Left colon (tissue), 2 donors: ENCODE results near the gene LIMS2. TPM values are rescaled to one million over a fixed set of nuclear protein-coding genes. Genes with fewer than 3 reads are reported as not detected.
A peak's percentile ranks its signal among the peaks of the same experiment; 100 is the strongest.

Source experiments
- ATAC-seq: fragments of 200-7000 bp; cut with Tn5 transposase; one replicate; pipeline ENCODE4 v1.9.1; 2020; ENCODE audit warnings: mild to moderate bottlenecking, moderate library complexity
- DNase-seq, 2 donors: peaks; one replicate each; pipeline ENCODE4 v3.0.0-alpha.2; 2020
- intact Hi-C, 2 donors: fragments of 100-400 bp; cut with DNase I in 1 of 2; cut with micrococcal nuclease in 1 of 2; formaldehyde crosslinking; loops; one replicate each; pipeline versions ENCODE4 v1.11.2 to v1.14.0; 2022; cut with DNase I, micrococcal nuclease
- total RNA-seq, 2 donors: library from RNA; stranded (reverse); fragmentation: NEBNext Ultra II Directional; extraction: Animal tissue kit (Norgen Biotek cat#: 25700); gene quantifications; one replicate each; pipeline ENCODE4 v1.2.1, GENCODE V29; 2021
- donor health status: DM: no; HTN: no; CAD: no.
- donor health status: DM: yes; HTN: yes; CAD: no.

The LIMS2 gene
- total RNA-seq, 2 donors from 2014 or later: 9.2 to 50.2 TPM

- no peak for ATAC-seq
- no peak for DNase-seq
- intact Hi-C loops: no loop called here
Observed at GRCh38 chr2:127630096-127630863, 45.0 kb downstream of the LIMS2 start.

GRCh38 chr2:127629637-127630036 is 45.7 kb downstream of the LIMS2 start:
- intact Hi-C loops: no loop called here
- no peak for DNase-seq
- no peak for ATAC-seq

GRCh38 chr2:127628767-127629614 is 46.3 kb downstream of the LIMS2 start:
- intact Hi-C loops: no loop called here
- ATAC-seq (no peak), DNase-seq (no peak)

- DNase-seq: no peak
- no peak for ATAC-seq
- intact Hi-C loops: no loop called here
Observed at GRCh38 chr2:127627740-127628571, 47.4 kb downstream of the LIMS2 start.

- DNase-seq: no peak
- no peak for ATAC-seq
- intact Hi-C loops: no loop called here
Observed at GRCh38 chr2:127626917-127627739, 48.2 kb downstream of the LIMS2 start.

- peak; percentile 3 to 17 for DNase-seq
Observed at GRCh38 chr2:127626175-127626574, 49.2 kb downstream of the LIMS2 start.

GRCh38 chr2:127625572-127625951 is 49.8 kb downstream of the LIMS2 start:
- intact Hi-C loops: no loop called here
- DNase-seq (peak; percentile 3 to 21), ATAC-seq (no peak)

More at GRCh38 chr2:127626175-127626574, 49.2 kb downstream of the LIMS2 start:
- no peak for ATAC-seq
- intact Hi-C loops: no loop called here

GRCh38 chr2:127624756-127625571 is 50.4 kb downstream of the LIMS2 start:
- ATAC-seq (no peak), DNase-seq (peak in 1 of 2 donors; percentile 2)
- intact Hi-C loops: no loop called here

- ATAC-seq (no peak), DNase-seq (peak in 1 of 2 donors; percentile 1)
- intact Hi-C loops: no loop called here
Observed at GRCh38 chr2:127624320-127624755, 51.0 kb downstream of the LIMS2 start.

- intact Hi-C loops: no loop called here
- DNase-seq (peak in 1 of 2 donors; percentile 3), ATAC-seq (no peak)
Observed at GRCh38 chr2:127623388-127624319, 51.7 kb downstream of the LIMS2 start.

GRCh38 chr2:127622561-127623387 is 52.6 kb downstream of the LIMS2 start:
- DNase-seq (peak in 1 of 2 donors; percentile 3), ATAC-seq (no peak)
- intact Hi-C loops: no loop called here

GRCh38 chr2:127621981-127622431 is 53.3 kb downstream of the LIMS2 start:
- intact Hi-C loops: no loop called here
- DNase-seq (peak in 1 of 2 donors; percentile 1), ATAC-seq (no peak)

- no peak for ATAC-seq
- peak in 1 of 2 donors; percentile 9 for DNase-seq
- intact Hi-C loops: no loop called here
Observed at GRCh38 chr2:127620866-127621265, 54.5 kb downstream of the LIMS2 start.

- ATAC-seq: peak; percentile 78
Observed at GRCh38 chr2:127619877-127620705, 55.2 kb downstream of the LIMS2 start.

GRCh38 chr2:127619203-127619590 is 56.1 kb downstream of the LIMS2 start:
- intact Hi-C loops: no loop called here
- ATAC-seq (no peak), DNase-seq (no peak)

More at GRCh38 chr2:127619877-127620705, 55.2 kb downstream of the LIMS2 start:
- intact Hi-C loops: no loop called here
- DNase-seq: peak in 1 of 2 donors; percentile 48
